HepG2 (cell line): ENCODE data around the gene ITPR1. TPM values are rescaled to one million over a fixed set of nuclear protein-coding genes. Genes with fewer than 3 reads are reported as not detected.

Experiments used
- ATAC-seq: fragments of 200-7000 bp; cut with Tn5 transposase; 3 replicates; pipeline ENCODE4 v1.9.1; 2020; ENCODE audit warnings: mild to moderate bottlenecking, moderate library complexity
- BruUV-seq: library from RNA; stranded (reverse); fragments of 400-500 nt; replicated peaks from 2 replicates; lab custom pipeline; 2021; lab: Mats Ljungman, UMichigan
- CTCF ChIA-PET: fragments of 300-600 bp; formaldehyde crosslinking; extraction: SDS; loops from one replicate; lab custom pipeline; 2021; ENCODE audit warnings: low total read pairs, inconsistent platforms, low intra/inter-chr PET ratio; lab: Yijun Ruan, JAX
- POLR2A ChIA-PET: fragments of 350-600 bp; sonication (Branson Sonifier 250); formaldehyde crosslinking; loops from one replicate; lab custom pipeline; 2020; ENCODE audit warnings: antibody characterized with exemption, inconsistent platforms; lab: Yijun Ruan, JAX
- DNase-seq: peaks from one replicate; pipeline ENCODE4 v3.0.0-alpha.2; 2015; ENCODE audit warnings: low spot score
- FAIRE-seq: peaks from 3 replicates; lab custom pipeline; 2011; peaks lifted over from hg19 to GRCh38; lab: Jason Lieb, UNC
- H2AFZ ChIP-seq: one replicate; pipeline ENCODE4 v1.6.1; 2011; ENCODE audit warnings: low read length, inconsistent platforms
- H3K27ac ChIP-seq: fragments of 300-600 bp; 3 replicates; pipeline ENCODE4 v1.8.0; 2011; ENCODE audit warnings: mixed run types, mild to moderate bottlenecking, mixed read lengths, low read length, inconsistent platforms; ENCODE audit not compliant: insufficient read depth; ENCODE audit errors: extremely low read length
- H3K27me3 ChIP-seq, 2 experiments: fragments of 200-600 bp in 1 of 2; 2 replicates in 1 of 2; 3 replicates in 1 of 2; pipeline versions ENCODE4 v1.6.0 to v1.8.0; 2011; ENCODE audit warnings: low read length in 2 of 2, mild to moderate bottlenecking in 2 of 2, moderate library complexity in 2 of 2, inconsistent platforms in 1 of 2; ENCODE audit not compliant: insufficient read depth in 2 of 2, control insufficient read depth in 1 of 2
- H3K36me3 ChIP-seq, 2 experiments: fragments of 200-600 bp in 1 of 2; replicated peaks in 1 of 2; 2 replicates in 1 of 2; 3 replicates in 1 of 2; pipeline versions ENCODE4 v1.5.1 to v1.8.0; 2011; ENCODE audit warnings: low read length in 2 of 2, inconsistent platforms in 1 of 2; ENCODE audit not compliant: insufficient read depth in 2 of 2, control insufficient read depth in 1 of 2
- H3K4me1 ChIP-seq: 2 replicates; pipeline ENCODE4 v1.5.1; 2012; ENCODE audit warnings: low read length, inconsistent platforms; ENCODE audit not compliant: insufficient read depth
- H3K4me2 ChIP-seq: 2 replicates; pipeline ENCODE4 v1.6.0; 2011; ENCODE audit warnings: low read depth, low read length, inconsistent platforms
- H3K4me3 ChIP-seq, 3 experiments: fragments of 200-600 bp in 1 of 3; sonication (generic), shearing (Covaris generic) in 1 of 3; replicated peaks in 1 of 3; 2 replicates each; pipeline ENCODE4 v1.5.1; 2011 to 2016; ENCODE audit warnings: low read length in 3 of 3, inconsistent platforms in 2 of 3, low read depth in 2 of 3, mild to moderate bottlenecking in 2 of 3, control low read depth in 1 of 3, mixed read lengths in 1 of 3; ENCODE audit not compliant: insufficient read depth in 1 of 3
- H3K79me2 ChIP-seq: one replicate; pipeline ENCODE4 v1.6.1; 2011; ENCODE audit warnings: low read length, inconsistent platforms; ENCODE audit not compliant: insufficient read depth
- H3K9ac ChIP-seq: 2 replicates; pipeline ENCODE4 v1.6.0; 2011; ENCODE audit warnings: mild to moderate bottlenecking, low read depth, low read length, inconsistent platforms; ENCODE audit not compliant: insufficient read depth
- H3K9me3 ChIP-seq: 2 replicates; pipeline ENCODE4 v1.5.1; 2012; ENCODE audit warnings: mild to moderate bottlenecking, low read length
- H4K20me1 ChIP-seq: 2 replicates; pipeline ENCODE4 v1.6.0; 2011; ENCODE audit warnings: inconsistent platforms, mild to moderate bottlenecking, low read length, moderate library complexity; ENCODE audit not compliant: insufficient read depth
- ATF2 ChIP-seq: sonication (generic); formaldehyde crosslinking; IDR thresholded peaks from 2 replicates; pipeline ENCODE4 v1.4.0; 2020; ENCODE audit warnings: missing genetic modification reagents
- KAT2B ChIP-seq: fragments of 150-350 bp; IDR thresholded peaks from 2 replicates; pipeline ENCODE4 v1.6.1; 2014; ENCODE audit warnings: low read depth, low read length, borderline replicate concordance
- MLXIP ChIP-seq: sonication (generic); formaldehyde crosslinking; IDR thresholded peaks from 2 replicates; pipeline ENCODE4 v1.9.0; 2021; ENCODE audit warnings: missing genetic modification reagents, borderline replicate concordance
- PHF8 ChIP-seq: sonication (generic); formaldehyde crosslinking; IDR thresholded peaks from 2 replicates; pipeline ENCODE4 v1.5.0; 2020; ENCODE audit warnings: missing genetic modification reagents
- PITX1 ChIP-seq: sonication (generic); formaldehyde crosslinking; IDR thresholded peaks from 2 replicates; pipeline ENCODE4 v1.5.1; 2020; ENCODE audit warnings: mild to moderate bottlenecking, missing genetic modification reagents
- RFX1 ChIP-seq: fragments of 450-650 bp; IDR thresholded peaks from 2 replicates; pipeline ENCODE4 v1.6.1; 2017
- TBX3 ChIP-seq: fragments of 450-650 bp; IDR thresholded peaks from 2 replicates; pipeline ENCODE4 v1.6.1; 2017; ENCODE audit warnings: antibody characterized with exemption, mild to moderate bottlenecking, inconsistent platforms, borderline replicate concordance
- TEF ChIP-seq: sonication (generic); formaldehyde crosslinking; IDR thresholded peaks from 2 replicates; pipeline ENCODE4 v1.5.0; 2020; ENCODE audit warnings: missing genetic modification reagents
- ZBTB1 ChIP-seq: sonication (generic); formaldehyde crosslinking; IDR thresholded peaks from 2 replicates; pipeline ENCODE4 v1.4.0; 2020; ENCODE audit warnings: missing genetic modification reagents, borderline replicate concordance
- ZNF124 ChIP-seq: sonication (generic); formaldehyde crosslinking; IDR thresholded peaks from 2 replicates; pipeline ENCODE4 v1.4.0; 2020; ENCODE audit warnings: missing genetic modification reagents
- ZNF816 ChIP-seq: sonication (generic); formaldehyde crosslinking; IDR thresholded peaks from 2 replicates; pipeline ENCODE4 v1.8.0; 2022; ENCODE audit warnings: missing genetic modification reagents, mild to moderate bottlenecking, borderline replicate concordance
- in situ Hi-C: cut with HindIII; loops from 2 replicates; pipeline ENCODE4 v1.10.0; 2017; ENCODE audit warnings: low pct_unique_long_range_greater_than_20kb; ENCODE audit not compliant: extremely low pct_ligation_motif_present
- intact Hi-C: fragments of 100-400 bp; cut with micrococcal nuclease; formaldehyde crosslinking; loops from one replicate; pipeline ENCODE4 v1.10.0; 2022; ENCODE audit not compliant: unreplicated experiment
- polyA plus RNA-seq, 8 experiments: library from polyadenylated mRNA; depleted of rRNA in 3 of 8; stranded (reverse) in 7 of 8; unstranded in 1 of 8; fragments of >200 nt; fragmentation: Illumina TruSeq in 4 of 8; extraction: Trizol in 4 of 8; gene quantifications; 2 replicates each; pipeline versions ENCODE4 v1.2.1 to v1.2.3, GENCODE V29; 2011 to 2016; ENCODE audit warnings: low read depth in 4 of 8, missing spikeins in 1 of 8, mixed read lengths in 1 of 8; ENCODE audit not compliant: insufficient read depth in 1 of 8
- total RNA-seq, 5 experiments: library from RNA; depleted of rRNA; stranded (reverse); fragments of >200 nt; fragmentation: Illumina TruSeq; extraction: Trizol; gene quantifications; 2 replicates each; pipeline ENCODE4 v1.2.3, GENCODE V29; 2016; ENCODE audit warnings: low read depth in 1 of 5
- TF ChIP-seq, protein P1 (sequence below): IDR thresholded peaks from 2 replicates; pipeline ENCODE4 v1.6.1; 2016; ENCODE audit warnings: low read depth, control low read depth
- TF ChIP-seq, protein P2 (sequence below): sonication (generic); formaldehyde crosslinking; IDR thresholded peaks from 2 replicates; pipeline ENCODE4 v1.8.0; 2022; ENCODE audit warnings: mild to moderate bottlenecking, missing genetic modification reagents, borderline replicate concordance

ITPR1 gene
- total and polyA plus RNA-seq, 2 of the 13 experiments (the other 11 are each of a cell fraction or from before 2014, with no cell fraction given) = 10.0 to 11.4 TPM

DNA sequence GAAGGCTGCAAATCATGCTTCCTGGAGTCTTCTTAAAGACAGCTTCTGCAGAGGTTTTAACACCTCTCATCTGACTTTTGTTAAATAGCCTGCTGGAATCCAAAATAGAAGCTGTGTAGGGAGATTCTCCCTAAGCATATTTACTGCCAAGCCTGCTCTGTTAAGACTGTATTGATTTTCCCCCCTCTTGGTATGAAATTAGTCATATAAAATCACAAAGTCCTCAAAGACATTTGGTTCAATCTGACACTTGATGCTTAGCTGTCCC is 94.6 kb downstream of the ITPR1 start:
- Histone ChIP-seq H3K4me2 (no peak overlapping the region), H3K27me3 (no peaks in the 10 kb centered on the region), H3K9me3 (no peaks in the 10 kb centered on the region), H3K79me2 (no peaks in the 10 kb centered on the region), H3K9ac (no peak overlapping the region), H3K4me1 (no peaks in the 10 kb centered on the region), H3K4me3 (no peak overlapping the region), H2AFZ (no peak overlapping the region), H3K27ac (no peak overlapping the region), H3K36me3 (no peaks in the 10 kb centered on the region), H4K20me1 (no peaks in the 10 kb centered on the region)
- CTCF ChIA-PET = no interaction called here
- no peak for FAIRE-seq
- DNase-seq = no peak
- no TSS peak for BruUV-seq
- intact Hi-C loops = no loop called here
- ATAC-seq = no peak
- in situ Hi-C loops = no loop called here
- POLR2A ChIA-PET = interaction anchor here (0.6 kb wide), 1 partner anchor 94 kb away, joined by 6 read pairs; no protein-coding TSS in a partner anchor
- TF ChIP-seq PHF8 (CRISPR knock-in tag) = no peak
- TF ChIP-seq TBX3 = no peak
- TF ChIP-seq ZBTB1 (CRISPR knock-in tag) = no peak
- TF ChIP-seq ZNF124 (CRISPR knock-in tag) = no peak
- no peak for TF ChIP-seq TEF
- TF ChIP-seq, protein P1, sequence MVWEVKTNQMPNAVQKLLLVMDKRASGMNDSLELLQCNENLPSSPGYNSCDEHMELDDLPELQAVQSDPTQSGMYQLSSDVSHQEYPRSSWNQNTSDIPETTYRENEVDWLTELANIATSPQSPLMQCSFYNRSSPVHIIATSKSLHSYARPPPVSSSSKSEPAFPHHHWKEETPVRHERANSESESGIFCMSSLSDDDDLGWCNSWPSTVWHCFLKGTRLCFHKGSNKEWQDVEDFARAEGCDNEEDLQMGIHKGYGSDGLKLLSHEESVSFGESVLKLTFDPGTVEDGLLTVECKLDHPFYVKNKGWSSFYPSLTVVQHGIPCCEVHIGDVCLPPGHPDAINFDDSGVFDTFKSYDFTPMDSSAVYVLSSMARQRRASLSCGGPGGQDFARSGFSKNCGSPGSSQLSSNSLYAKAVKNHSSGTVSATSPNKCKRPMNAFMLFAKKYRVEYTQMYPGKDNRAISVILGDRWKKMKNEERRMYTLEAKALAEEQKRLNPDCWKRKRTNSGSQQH (CRISPR knock-in tag) = no peak
- TF ChIP-seq, protein P2, sequence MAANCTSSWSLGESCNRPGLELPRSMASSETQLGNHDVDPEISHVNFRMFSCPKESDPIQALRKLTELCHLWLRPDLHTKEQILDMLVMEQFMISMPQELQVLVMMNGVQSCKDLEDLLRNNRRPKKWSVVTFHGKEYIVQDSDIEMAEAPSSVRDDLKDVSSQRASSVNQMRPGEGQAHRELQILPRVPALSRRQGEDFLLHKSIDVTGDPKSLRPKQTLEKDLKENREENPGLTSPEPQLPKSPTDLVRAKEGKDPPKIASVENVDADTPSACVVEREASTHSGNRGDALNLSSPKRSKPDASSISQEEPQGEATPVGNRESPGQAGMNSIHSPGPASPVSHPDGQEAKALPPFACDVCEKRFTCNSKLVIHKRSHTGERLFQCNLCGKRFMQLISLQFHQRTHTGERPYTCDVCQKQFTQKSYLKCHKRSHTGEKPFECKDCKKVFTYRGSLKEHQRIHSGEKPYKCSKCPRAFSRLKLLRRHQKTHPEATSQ (CRISPR knock-in tag) = no peak
- TF ChIP-seq RFX1 = no peak
- TF ChIP-seq ZNF816 (CRISPR knock-in tag) = no peak
- no peak for TF ChIP-seq MLXIP
- TF ChIP-seq KAT2B = no peak
- TF ChIP-seq ATF2 (CRISPR knock-in tag) = no peak
- no peak for TF ChIP-seq PITX1
